Measurements from ENCODE around the gene SMIM7. TPM values are rescaled to one million over a fixed set of nuclear protein-coding genes. Genes with fewer than 3 reads are reported as not detected.

The SMIM7 gene
- total RNA-seq, 1 experiment from 2014 or later, result 77.6 TPM

DNA sequence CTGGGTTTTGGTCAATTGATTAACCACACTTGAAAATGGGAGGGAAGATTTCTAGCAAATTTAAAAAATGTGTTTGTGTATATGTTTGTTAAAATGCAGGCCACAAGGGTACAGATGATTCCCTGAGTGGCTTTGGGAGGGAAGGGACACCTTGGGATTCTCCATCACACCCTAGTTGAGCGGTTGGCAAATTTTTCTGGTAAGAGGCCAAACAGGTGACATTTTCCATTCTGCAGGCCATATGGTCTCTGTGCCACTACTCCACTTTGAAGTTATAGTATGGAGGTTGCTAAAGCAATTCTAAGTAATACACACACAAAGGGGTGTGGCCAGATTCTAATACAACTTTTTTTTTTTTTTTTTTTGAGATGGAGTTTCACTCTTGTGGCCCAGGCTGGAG, 19.0 kb downstream of the SMIM7 start:
- Histone ChIP-seq H3T11ph (ENCODE audit: low read length) (no peak overlapping the region), H3K27ac (ENCODE audit: insufficient read length, low read depth, low read length) (no peak overlapping the region), H4K91ac (ENCODE audit: insufficient read length, low read depth, low read length) (no peak overlapping the region), H3K23ac (ENCODE audit: insufficient read length, low read depth, low read length) (no peak overlapping the region), H2BK15ac (ENCODE audit: low read depth, low read length) (no peak overlapping the region), H2AK5ac (ENCODE audit: insufficient read length, low read length) (no peak overlapping the region), H2AFZ (ENCODE audit: low read length) (no peak overlapping the region), H3K14ac (ENCODE audit: insufficient read depth, low read length) (no peak overlapping the region), H4K8ac (replicated peaks; ENCODE audit: insufficient read length, low read depth, low read length) (no peak overlapping the region), H3K4me2 (ENCODE audit: insufficient read depth, insufficient read length, low read length) (no peak overlapping the region), H3K79me1 (ENCODE audit: insufficient read depth, low read depth, low read length, poor library complexity, severe bottlenecking) (peaks cover 23% of the 10 kb centered on the region), H2BK5ac (ENCODE audit: insufficient read length, low read length) (no peak overlapping the region), H3K56ac (ENCODE audit: insufficient read length, low read depth, low read length) (no peak overlapping the region), H3K4ac (ENCODE audit: low read depth, low read length) (no peak overlapping the region), H3K18ac (ENCODE audit: insufficient read length, low read depth, low read length) (no peak overlapping the region), H3K27me3 (ENCODE audit: insufficient read depth, low read length) (no peaks in the 10 kb centered on the region), H4K5ac (ENCODE audit: insufficient read length, low read depth, low read length) (no peak overlapping the region), H2BK20ac (ENCODE audit: low read depth, low read length, poor library complexity, severe bottlenecking) (no peak overlapping the region), H2BK120ac (ENCODE audit: low read depth, low read length, poor library complexity, severe bottlenecking) (no peak overlapping the region), H4K20me1 (ENCODE audit: control insufficient read depth, insufficient read depth, insufficient read length) (no peaks in the 10 kb centered on the region), H3K9ac (ENCODE audit: extremely low read depth, insufficient read length, low read length) (no peak overlapping the region), H3K9me3 (ENCODE audit: control insufficient read depth, low read depth, low read length) (no peaks in the 10 kb centered on the region), H3K4me1 (ENCODE audit: insufficient read depth, low read length) (no peaks in the 10 kb centered on the region), H3K23me2 (ENCODE audit: insufficient read length, low read depth, low read length, poor library complexity, severe bottlenecking) (no peaks in the 10 kb centered on the region), H3K79me2 (ENCODE audit: insufficient read depth, low read length) (peaks cover 2% of the 10 kb centered on the region; the same call in 1 of the 2 replicates), H2BK12ac (ENCODE audit: insufficient read length, low read depth, low read length) (no peak overlapping the region)
- Mint-ChIP-seq H3K4me1 (no peaks in the 10 kb centered on the region), H3K27me3 (ENCODE audit: low read depth) (no peaks in the 10 kb centered on the region), H3K36me3 (ENCODE audit: insufficient read depth in 1 of 3, low read depth in 3 of 3) (peaks cover 31 to 77% (median 54%) of the 10 kb centered on the region in 3 experiments), H3K4me3 (no peak overlapping the region), H3K9me3 (no peaks in the 10 kb centered on the region), H3K27ac (no peak overlapping the region)
- WGBS (ENCODE audit: extremely low coverage, insufficient read length, low lambda C conversion rate), result no CpG with 5 or more reads among the region's 1 CpG
- TF ChIP-seq, protein P1, sequence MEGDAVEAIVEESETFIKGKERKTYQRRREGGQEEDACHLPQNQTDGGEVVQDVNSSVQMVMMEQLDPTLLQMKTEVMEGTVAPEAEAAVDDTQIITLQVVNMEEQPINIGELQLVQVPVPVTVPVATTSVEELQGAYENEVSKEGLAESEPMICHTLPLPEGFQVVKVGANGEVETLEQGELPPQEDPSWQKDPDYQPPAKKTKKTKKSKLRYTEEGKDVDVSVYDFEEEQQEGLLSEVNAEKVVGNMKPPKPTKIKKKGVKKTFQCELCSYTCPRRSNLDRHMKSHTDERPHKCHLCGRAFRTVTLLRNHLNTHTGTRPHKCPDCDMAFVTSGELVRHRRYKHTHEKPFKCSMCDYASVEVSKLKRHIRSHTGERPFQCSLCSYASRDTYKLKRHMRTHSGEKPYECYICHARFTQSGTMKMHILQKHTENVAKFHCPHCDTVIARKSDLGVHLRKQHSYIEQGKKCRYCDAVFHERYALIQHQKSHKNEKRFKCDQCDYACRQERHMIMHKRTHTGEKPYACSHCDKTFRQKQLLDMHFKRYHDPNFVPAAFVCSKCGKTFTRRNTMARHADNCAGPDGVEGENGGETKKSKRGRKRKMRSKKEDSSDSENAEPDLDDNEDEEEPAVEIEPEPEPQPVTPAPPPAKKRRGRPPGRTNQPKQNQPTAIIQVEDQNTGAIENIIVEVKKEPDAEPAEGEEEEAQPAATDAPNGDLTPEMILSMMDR (conservative IDR thresholded peaks at IDR 0.05), result no peak
- no peak for DNase-seq

Data from H9 (cell line).